CD4-positive, alpha-beta T cell treated with Interleukin-10 for 1 hour (primary cell): ENCODE measurements around the gene IFNGR2.
"Not testable (repeated sequence)": the region's sequence is repeated elsewhere in the genome, so short reads cannot be mapped to it uniquely, and the experiment has no call there.

Experiments used
- DNase-seq: peaks from one replicate; pipeline ENCODE4 v3.0.0-alpha.2; 2020

IFNGR2 gene

GRCh38 chr21:33406493-33406892, 3.3 kb downstream of the IFNGR2 start:
- DNase-seq: no peak

GRCh38 chr21:33411949-33412430, 8.8 kb downstream of the IFNGR2 start:
- no peak for DNase-seq

DNA sequence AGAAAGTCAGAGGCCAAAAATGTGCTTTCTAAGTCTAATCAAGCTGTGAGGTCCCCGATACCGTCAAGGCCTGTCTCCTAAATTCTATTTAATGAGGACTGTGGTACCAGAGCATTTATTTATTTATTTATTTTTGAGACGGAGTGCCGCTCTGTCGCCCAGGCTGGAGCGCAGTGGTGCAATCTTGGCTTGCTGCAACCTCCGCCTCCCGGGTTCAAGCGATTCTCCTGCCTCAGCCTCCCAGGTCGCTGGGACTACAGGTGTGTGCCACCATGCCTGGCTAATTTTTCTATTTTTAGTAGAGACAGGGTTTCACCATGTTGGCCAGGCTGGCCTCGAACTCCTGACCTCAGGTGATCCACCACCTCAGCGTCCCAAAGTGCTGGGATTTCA, 9.2 kb downstream of the IFNGR2 start:
- not testable (repeated sequence) for DNase-seq

DNA sequence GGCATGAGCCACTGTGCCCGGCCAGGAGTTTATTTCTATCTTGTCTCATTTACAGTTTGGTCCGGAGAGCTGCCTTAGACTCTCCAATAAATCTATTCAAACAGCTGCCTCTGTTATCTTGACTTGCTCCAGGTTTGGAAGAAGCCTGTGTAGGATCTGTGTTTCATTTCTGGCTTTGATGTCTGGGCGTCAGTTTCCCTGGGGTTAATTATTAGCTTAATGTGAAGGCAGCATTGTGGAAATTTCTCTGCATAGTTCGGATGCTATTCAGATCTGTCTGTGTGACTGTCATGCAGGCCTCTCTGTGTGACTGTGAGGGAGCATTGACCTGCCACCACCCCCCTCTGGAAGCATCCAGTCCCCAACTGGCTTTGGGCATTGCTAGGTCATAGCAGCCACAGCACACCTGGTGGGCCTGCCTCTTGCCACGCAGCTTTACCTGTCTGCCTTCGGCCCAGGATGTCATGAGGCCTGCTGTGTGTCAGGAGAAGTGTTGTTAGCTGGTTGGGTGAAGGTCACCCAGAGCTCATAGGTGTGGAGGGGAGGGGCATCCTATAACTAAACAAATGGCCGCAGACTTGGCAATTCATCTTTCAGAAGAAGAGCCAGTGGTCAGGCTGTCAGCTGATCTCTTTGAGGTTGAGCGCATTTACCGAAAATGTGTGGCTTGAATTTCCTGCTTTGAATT, 9.8 kb downstream of the IFNGR2 start:
- no peak for DNase-seq

DNA sequence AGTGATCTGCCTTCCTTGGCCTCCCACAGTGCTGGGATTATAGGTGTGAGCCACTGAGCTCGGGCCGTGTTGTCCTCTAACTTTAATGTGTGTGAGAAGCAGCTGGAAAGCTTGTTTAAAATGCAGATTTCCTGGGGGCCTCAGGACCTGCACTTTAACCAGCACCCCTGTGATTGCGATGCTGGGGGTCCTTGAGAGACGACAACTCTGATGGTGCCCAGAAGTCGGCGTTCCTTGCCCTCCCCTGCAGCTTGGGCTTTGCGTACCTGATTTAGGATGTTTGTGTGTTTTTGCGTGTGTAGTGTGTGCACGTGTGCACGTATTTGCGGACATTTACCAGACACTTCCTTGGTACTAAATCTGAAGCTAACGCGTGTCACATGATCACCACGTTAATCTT, 10.9 kb downstream of the IFNGR2 start:
- DNase-seq: no peak

DNA sequence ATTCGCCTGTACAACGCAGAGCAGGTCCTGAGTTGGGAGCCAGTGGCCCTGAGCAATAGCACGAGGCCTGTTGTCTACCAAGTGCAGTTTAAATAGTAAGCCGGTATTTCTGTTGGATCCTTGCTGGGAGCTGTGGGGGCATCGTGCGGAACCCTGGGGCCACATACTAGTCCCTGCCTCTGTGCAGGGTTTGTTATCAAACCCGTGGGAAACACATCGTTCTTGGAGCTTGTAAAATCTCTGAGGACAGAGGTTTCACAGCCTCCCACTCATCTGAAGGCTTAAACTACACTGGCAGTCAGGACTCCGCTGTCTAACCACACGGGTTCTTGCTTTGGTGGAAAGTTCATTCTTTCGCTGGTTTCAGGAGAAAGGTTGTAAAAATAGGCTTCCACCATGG, 11.7 kb downstream of the IFNGR2 start:
- no peak for DNase-seq

GRCh38 chr21:33418691-33419090, 15.5 kb downstream of the IFNGR2 start:
- DNase-seq: no peak

DNA sequence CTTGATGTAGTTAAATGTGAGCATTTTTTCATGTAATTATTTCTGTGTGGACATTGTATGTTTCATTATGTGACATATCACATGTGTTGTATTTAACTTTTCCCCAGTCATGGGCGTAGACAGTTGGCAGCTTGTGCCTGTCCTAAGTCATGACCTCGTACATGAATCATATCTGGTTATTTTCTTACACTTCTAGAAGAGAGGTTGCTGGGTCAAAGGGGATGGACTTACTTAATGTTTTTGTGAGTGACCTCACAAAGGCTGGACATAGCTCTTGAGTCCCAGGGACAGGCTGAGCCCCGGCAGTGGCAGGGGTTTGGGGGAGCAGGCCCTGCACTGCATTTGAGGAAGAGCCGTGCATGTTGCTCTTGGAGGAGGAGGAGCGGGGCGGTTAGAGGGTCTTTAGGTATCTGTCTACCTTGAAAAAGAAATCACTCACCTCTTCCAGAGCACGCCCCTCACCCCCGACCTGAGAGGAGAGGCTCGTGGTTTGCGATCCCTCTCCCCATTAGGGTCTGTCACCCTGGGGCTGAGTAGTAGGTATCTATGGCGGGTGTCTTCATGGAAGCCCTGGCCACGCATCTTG, 16.4 kb downstream of the IFNGR2 start:
- DNase-seq: no peak

DNA sequence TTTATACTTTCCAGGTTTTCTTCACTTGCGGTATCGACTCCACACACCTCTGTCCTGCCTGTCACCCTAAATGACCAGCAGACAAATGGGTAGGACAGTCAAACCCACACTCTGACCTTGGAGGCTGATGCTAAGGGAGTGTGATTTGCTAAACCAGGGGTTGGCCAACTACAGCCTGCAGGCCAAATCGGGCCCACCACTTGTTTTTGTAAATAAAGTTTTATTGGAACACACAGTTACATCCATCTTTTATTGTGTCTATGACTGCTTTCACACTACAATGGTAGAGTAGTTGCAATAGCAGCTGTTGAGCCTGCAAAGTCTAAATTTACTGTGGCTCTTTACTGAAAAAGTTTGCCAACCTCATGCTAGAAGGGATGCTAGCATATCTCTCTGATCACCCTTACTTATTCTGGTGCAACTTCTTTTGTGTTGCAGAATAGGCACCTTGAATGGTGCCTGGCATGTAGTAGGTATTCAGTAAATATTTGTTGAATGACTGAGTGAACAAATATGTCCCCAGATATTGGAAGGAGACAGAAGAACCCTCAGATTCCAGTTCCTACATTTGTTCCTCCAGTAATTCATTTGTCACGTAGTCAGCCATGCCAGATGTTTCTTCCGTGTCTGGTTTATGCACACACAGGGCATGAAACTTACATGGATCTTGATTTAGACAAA, 18.6 kb downstream of the IFNGR2 start:
- DNase-seq: no peak

DNA sequence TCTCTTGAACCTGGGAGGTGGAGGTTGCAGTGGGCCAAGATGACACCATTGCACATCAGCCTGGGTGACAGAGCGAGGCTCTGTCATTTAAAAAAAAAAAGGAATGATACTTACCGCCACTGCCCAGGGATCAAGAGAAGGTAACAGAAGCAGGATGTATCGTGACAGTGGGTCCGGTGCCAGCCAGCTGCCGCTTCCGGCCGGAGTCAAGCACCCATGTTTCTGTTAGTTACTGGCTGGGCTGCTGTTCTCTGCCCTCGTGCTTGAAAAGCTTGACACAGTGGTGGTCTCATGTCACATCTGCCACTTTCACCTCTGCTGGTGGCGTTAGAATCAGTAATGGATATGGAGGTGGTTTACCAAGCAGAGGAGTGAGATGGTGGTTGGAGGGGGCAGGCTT, 21.0 kb downstream of the IFNGR2 start:
- DNase-seq: no peak

GRCh38 chr21:33425825-33426224, 22.6 kb downstream of the IFNGR2 start:
- no peak for DNase-seq

DNA sequence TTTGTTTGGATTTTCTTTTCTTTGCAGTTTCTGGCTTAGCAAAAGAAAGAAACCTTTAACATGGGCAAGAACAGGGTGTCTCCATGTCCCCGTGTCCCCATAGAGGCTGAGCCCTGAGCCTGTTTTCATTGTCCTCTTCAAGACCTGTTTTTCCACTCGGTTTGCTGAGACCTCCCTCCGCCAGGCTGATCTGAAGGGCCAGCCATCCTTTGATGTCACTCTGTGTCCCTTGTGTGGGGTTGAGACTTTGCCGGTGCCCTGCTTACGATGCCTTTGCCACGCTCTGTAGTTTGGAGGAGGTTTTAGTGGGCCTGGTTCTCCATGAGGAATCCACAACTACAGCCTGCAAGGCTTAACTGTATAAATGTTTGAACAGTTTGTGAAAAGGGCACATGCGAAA, 23.8 kb downstream of the IFNGR2 start:
- DNase-seq: no peak

DNA sequence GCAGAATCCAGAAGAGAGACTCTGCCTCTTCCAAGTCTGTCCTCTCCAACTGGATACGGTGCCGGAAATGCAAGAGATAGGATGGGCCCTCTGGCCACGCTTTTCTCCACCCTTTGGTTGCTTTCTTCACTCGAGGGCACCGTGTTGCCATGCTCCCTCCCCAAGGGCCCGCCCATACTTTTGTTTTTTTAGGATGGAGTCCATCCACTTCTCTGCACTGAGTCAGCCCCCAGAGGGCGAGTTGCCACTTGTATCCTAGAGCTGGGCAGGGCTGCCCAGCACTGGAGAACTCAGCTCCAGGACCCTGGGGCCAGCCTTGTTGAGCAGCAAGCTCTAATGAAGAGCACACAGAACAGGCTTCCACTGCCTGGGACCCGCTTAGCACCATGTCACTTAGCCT, 25.5 kb downstream of the IFNGR2 start:
- DNase-seq: no peak

GRCh38 chr21:33430858-33431257, 27.6 kb downstream of the IFNGR2 start:
- DNase-seq: no peak

DNA sequence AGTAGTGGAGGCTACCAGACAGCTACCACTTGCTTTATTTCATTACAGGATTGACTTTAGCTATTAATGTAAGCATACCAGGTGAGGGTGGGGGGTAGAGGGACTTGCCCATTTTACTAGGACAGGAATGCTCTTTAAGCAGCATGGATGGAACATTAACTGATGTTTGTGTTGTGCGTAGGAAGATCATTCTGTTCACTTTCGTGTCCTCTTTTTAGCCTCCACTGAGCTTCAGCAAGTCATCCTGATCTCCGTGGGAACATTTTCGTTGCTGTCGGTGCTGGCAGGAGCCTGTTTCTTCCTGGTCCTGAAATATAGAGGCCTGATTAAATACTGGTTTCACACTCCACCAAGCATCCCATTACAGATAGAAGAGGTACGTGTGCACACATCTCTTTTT, 29.3 kb downstream of the IFNGR2 start:
- no peak for DNase-seq

- no peak for DNase-seq
These were observed 29.8 kb downstream of the IFNGR2 start for GRCh38 chr21:33433001-33433400.

- no peak for DNase-seq
These were observed 30.4 kb downstream of the IFNGR2 start for GRCh38 chr21:33433425-33434114.

GRCh38 chr21:33434770-33435360, 31.7 kb downstream of the IFNGR2 start:
- peak; percentile 6 for DNase-seq

GRCh38 chr21:33437140-33437539, 33.9 kb downstream of the IFNGR2 start:
- no peak for DNase-seq

- DNase-seq: no peak
These were observed 38.6 kb downstream of the IFNGR2 start for GRCh38 chr21:33441489-33442477.

- no peak for DNase-seq
These were observed 40.0 kb downstream of the IFNGR2 start for GRCh38 chr21:33443194-33443593.

- DNase-seq: no peak
These were observed 41.3 kb downstream of the IFNGR2 start for GRCh38 chr21:33444499-33444898.
